ENCODE results near the gene ORAI2.
"Not testable (repeated sequence)": the region's sequence is repeated elsewhere in the genome, so short reads cannot be mapped to it uniquely, and the experiment has no call there.

ORAI2 gene

GRCh38 chr7:102479982-102480637, 46.7 kb downstream of the ORAI2 start:
- DNase-seq (ENCODE audit: low read depth); H3K4me3 ChIP-seq (ENCODE audit: low read length): not testable (repeated sequence)
- peak; percentile 33 for TF ChIP-seq CTCF (conservative IDR thresholded peaks at IDR 0.05; ENCODE audit: low read length)

GRCh38 chr7:102481962-102482361, 48.6 kb downstream of the ORAI2 start:
- H3K4me3 ChIP-seq (ENCODE audit: low read length); DNase-seq (ENCODE audit: low read depth): not testable (repeated sequence)

- DNase-seq (ENCODE audit: low read depth); H3K4me3 ChIP-seq (ENCODE audit: low read length): not testable (repeated sequence)
These were observed 50.9 kb downstream of the ORAI2 start for GRCh38 chr7:102484317-102484716.

- DNase-seq (ENCODE audit: low read depth); H3K4me3 ChIP-seq (ENCODE audit: low read length): not testable (repeated sequence)
These were observed 57.2 kb downstream of the ORAI2 start for GRCh38 chr7:102490529-102491075.

- H3K4me3 ChIP-seq (ENCODE audit: low read length); DNase-seq (ENCODE audit: low read depth): not testable (repeated sequence)
These were observed 60.0 kb downstream of the ORAI2 start for GRCh38 chr7:102493220-102493935.

- not testable (repeated sequence) for DNase-seq (ENCODE audit: low read depth); H3K4me3 ChIP-seq (ENCODE audit: low read length)
These were observed 60.7 kb downstream of the ORAI2 start for GRCh38 chr7:102494026-102494425.

- DNase-seq (ENCODE audit: low read depth); H3K4me3 ChIP-seq (ENCODE audit: low read length): not testable (repeated sequence)
These were observed 61.2 kb downstream of the ORAI2 start for GRCh38 chr7:102494473-102495149.

GRCh38 chr7:102496861-102497260, 63.5 kb downstream of the ORAI2 start:
- not testable (repeated sequence) for DNase-seq (ENCODE audit: low read depth)

GRCh38 chr7:102497308-102497707, 63.9 kb downstream of the ORAI2 start:
- H3K4me3 ChIP-seq (ENCODE audit: low read length); DNase-seq (ENCODE audit: low read depth): not testable (repeated sequence)

More at GRCh38 chr7:102496861-102497260, 63.5 kb downstream of the ORAI2 start:
- H3K4me3 ChIP-seq (ENCODE audit: low read length), result not testable (repeated sequence)

GRCh38 chr7:102498321-102498720, 64.9 kb downstream of the ORAI2 start:
- DNase-seq (ENCODE audit: low read depth); H3K4me3 ChIP-seq (ENCODE audit: low read length): not testable (repeated sequence)

- not testable (repeated sequence) for DNase-seq (ENCODE audit: low read depth); H3K4me3 ChIP-seq (ENCODE audit: low read length)
These were observed 69.8 kb downstream of the ORAI2 start for GRCh38 chr7:102503141-102503540.

- H3K4me3 ChIP-seq (ENCODE audit: low read length); DNase-seq (ENCODE audit: low read depth): not testable (repeated sequence)
These were observed 72.2 kb downstream of the ORAI2 start for GRCh38 chr7:102505298-102506185.

All from AG10803 (cell line).